ENCODE results near the gene RRH. TPM values are rescaled to one million over a fixed set of nuclear protein-coding genes. Genes with fewer than 3 reads are reported as not detected.
A peak's percentile ranks its signal among the peaks of the same experiment; 100 is the strongest.

The RRH gene
- polyA plus RNA-seq, 3 donors, result not detected

DNA sequence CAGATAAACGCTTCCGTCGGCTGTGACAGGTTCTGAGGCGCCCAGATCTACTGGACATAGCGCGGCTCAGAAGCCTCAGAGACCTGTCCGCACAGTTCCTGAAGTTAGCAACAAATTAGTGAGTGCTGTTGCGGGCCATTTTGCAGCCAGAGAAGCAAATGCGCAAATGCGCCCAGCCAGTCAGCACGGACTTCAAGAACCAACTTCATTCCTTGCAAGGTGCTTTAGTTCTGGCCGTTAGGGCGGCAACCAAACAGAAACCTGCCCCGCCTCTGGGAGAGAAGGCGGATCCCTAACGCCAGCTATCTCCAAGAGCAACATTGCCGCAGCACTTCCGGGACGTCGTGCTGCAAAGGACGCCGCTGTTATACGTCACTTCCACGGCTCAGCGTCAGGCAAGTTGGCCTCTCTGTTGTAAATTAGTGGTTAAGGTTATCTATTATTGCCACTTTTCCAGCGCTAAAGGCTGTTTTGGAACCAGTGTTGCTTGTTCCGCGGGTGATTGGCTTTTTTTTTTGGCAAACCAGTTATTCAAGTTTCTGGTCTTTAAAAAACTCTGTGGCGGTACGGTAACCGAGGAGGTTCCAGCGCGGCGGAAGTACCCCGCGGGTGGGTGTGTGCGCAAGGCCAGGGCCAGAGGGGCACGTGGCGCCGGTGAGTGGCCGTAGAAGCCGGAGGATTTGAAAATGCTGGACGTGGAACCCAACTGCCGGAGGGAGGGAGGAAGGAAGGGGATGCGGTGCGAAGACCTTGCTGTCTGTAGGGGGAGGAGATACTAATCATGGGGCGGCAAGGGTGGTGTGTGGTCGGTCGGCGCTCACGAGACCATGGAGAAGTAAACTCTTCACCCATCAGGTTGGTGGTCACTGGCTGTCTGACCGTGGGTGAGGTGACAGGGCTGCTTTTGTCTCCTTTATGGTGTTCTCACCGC, 12.4 kb upstream of the RRH start, which contains the start of gene GAR1:
TSS of gene GAR1 (plus strand) at position 612 of the 931 bp plus-strand sequence. CDS start 403 bp downstream, outside the sequence.
- no peaks in the 10 kb centered on the region for H3K9me3 Mint-ChIP-seq
- peaks cover 24 to 27% of the 10 kb centered on the region in 2 donors for H3K36me3 Mint-ChIP-seq
- Histone ChIP-seq H3K27me3 (ENCODE audit: control insufficient read depth in 2 of 2, insufficient read depth in 2 of 2, low read length in 2 of 2) (no peaks in the 10 kb centered on the region), H2AFZ (ENCODE audit: insufficient read depth, low read depth, low read length, poor library complexity, severe bottlenecking) (peak within 1 kb of the TSS; percentile 88), H3K4me3 (replicated peaks in 1 of 3; ENCODE audit: low read depth in 2 of 3, low read length in 3 of 3) (peak within 1 kb of the TSS; percentile 42 to 86 (median 75)), H3K79me2 (ENCODE audit: insufficient read depth, low read length) (peaks cover 16% of the 10 kb centered on the region), H4K20me1 (ENCODE audit: insufficient read depth, low read length) (no peaks in the 10 kb centered on the region), H3K36me3 (replicated peaks in 1 of 2; ENCODE audit: control insufficient read depth in 1 of 2, insufficient read depth in 2 of 2, low read length in 2 of 2) (peaks cover 14 to 27% of the 10 kb centered on the region in 2 donors), H3K27ac (ENCODE audit: low read depth in 1 of 2, low read length in 2 of 2) (peak within 1 kb of the TSS; percentile 79 to 97), H3K4me1 (ENCODE audit: control insufficient read depth in 1 of 2, insufficient read depth in 2 of 2, low read length in 2 of 2) (peaks cover 20 to 29% of the 10 kb centered on the region in 2 donors), H3K9me3 (replicated peaks in 1 of 2; ENCODE audit: control insufficient read depth in 1 of 2, insufficient read depth in 1 of 2, low read length in 2 of 2) (no peaks in the 10 kb centered on the region), H3K4me2 (replicated peaks; ENCODE audit: extremely low read depth, low read length, poor library complexity, severe bottlenecking) (peak within 1 kb of the TSS; percentile 90), H3K9ac (ENCODE audit: insufficient read depth, low read length, poor library complexity, severe bottlenecking) (peak within 1 kb of the TSS; percentile 88)
- H3K4me1 Mint-ChIP-seq, result peaks cover 31% of the 10 kb centered on the region
- intact Hi-C loops (cut with micrococcal nuclease), result loop anchor here (5.0 to 10.0 kb wide), 3 partner anchors 111 to 383 kb away; partner anchors contain the start of genes CASP6 (in 1 of the 2) and SEC24B (in 1 of the 2)
- TF ChIP-seq, protein P1, sequence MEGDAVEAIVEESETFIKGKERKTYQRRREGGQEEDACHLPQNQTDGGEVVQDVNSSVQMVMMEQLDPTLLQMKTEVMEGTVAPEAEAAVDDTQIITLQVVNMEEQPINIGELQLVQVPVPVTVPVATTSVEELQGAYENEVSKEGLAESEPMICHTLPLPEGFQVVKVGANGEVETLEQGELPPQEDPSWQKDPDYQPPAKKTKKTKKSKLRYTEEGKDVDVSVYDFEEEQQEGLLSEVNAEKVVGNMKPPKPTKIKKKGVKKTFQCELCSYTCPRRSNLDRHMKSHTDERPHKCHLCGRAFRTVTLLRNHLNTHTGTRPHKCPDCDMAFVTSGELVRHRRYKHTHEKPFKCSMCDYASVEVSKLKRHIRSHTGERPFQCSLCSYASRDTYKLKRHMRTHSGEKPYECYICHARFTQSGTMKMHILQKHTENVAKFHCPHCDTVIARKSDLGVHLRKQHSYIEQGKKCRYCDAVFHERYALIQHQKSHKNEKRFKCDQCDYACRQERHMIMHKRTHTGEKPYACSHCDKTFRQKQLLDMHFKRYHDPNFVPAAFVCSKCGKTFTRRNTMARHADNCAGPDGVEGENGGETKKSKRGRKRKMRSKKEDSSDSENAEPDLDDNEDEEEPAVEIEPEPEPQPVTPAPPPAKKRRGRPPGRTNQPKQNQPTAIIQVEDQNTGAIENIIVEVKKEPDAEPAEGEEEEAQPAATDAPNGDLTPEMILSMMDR (IDR thresholded peaks at IDR 0.05), result no peak
- H3K27ac Mint-ChIP-seq, result peak within 1 kb of the TSS; percentile 96 to 99 (median 97)
- peak within 1 kb of the TSS; percentile 97 to 98 for H3K4me3 Mint-ChIP-seq
- H3K27me3 Mint-ChIP-seq (ENCODE audit: low read depth in 3 of 3), result peaks cover 0 to 1% (median 0%) of the 10 kb centered on the region in 3 donors
- peak; percentile 87 to 89 (median 87) for DNase-seq
- WGBS (ENCODE audit: insufficient coverage), result under 1% methylated on average over 46 of the region's 53 CpGs

DNA sequence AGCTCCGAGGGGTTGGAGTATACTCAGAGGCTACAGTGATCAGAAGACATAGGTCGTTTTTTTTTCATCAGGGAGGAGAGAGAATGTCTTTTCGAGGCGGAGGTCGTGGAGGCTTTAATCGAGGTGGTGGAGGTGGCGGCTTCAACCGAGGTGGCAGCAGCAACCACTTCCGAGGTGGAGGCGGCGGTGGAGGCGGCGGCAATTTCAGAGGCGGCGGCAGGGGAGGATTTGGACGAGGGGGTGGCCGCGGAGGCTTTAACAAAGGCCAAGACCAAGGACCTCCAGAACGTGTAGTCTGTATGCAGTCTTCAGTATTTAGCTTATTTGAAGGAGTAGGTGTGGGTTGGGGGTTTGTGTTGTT, 11.7 kb upstream of the RRH start:
- Mint-ChIP-seq H3K27ac (peak overlapping the region; percentile 96 to 99 (median 97)), H3K4me3 (peak overlapping the region; percentile 97 to 98), H3K36me3 (peaks cover 30 to 34% of the 10 kb centered on the region in 2 donors), H3K9me3 (no peaks in the 10 kb centered on the region), H3K27me3 (ENCODE audit: low read depth in 3 of 3) (peaks cover 0 to 1% (median 0%) of the 10 kb centered on the region in 3 donors), H3K4me1 (peaks cover 31% of the 10 kb centered on the region)
- Histone ChIP-seq H3K4me3 (replicated peaks in 1 of 3; ENCODE audit: low read depth in 2 of 3, low read length in 3 of 3) (peak overlapping the region; percentile 42 to 86 (median 75)), H3K27me3 (ENCODE audit: control insufficient read depth in 2 of 2, insufficient read depth in 2 of 2, low read length in 2 of 2) (no peaks in the 10 kb centered on the region), H3K9ac (ENCODE audit: insufficient read depth, low read length, poor library complexity, severe bottlenecking) (peak overlapping the region; percentile 88), H3K27ac (ENCODE audit: low read depth in 1 of 2, low read length in 2 of 2) (peak overlapping the region; percentile 79 to 97), H3K36me3 (replicated peaks in 1 of 2; ENCODE audit: control insufficient read depth in 1 of 2, insufficient read depth in 2 of 2, low read length in 2 of 2) (peaks cover 15 to 33% of the 10 kb centered on the region in 2 donors), H4K20me1 (ENCODE audit: insufficient read depth, low read length) (no peaks in the 10 kb centered on the region), H3K4me2 (replicated peaks; ENCODE audit: extremely low read depth, low read length, poor library complexity, severe bottlenecking) (peak overlapping the region; percentile 90), H3K79me2 (ENCODE audit: insufficient read depth, low read length) (peaks cover 16% of the 10 kb centered on the region), H3K9me3 (replicated peaks in 1 of 2; ENCODE audit: control insufficient read depth in 1 of 2, insufficient read depth in 1 of 2, low read length in 2 of 2) (no peaks in the 10 kb centered on the region), H2AFZ (ENCODE audit: insufficient read depth, low read depth, low read length, poor library complexity, severe bottlenecking) (peak overlapping the region; percentile 88), H3K4me1 (ENCODE audit: control insufficient read depth in 1 of 2, insufficient read depth in 2 of 2, low read length in 2 of 2) (peaks cover 20 to 29% of the 10 kb centered on the region in 2 donors)
- DNase-seq, result no peak
- TF ChIP-seq, protein P1 (IDR thresholded peaks at IDR 0.05), result no peak
- intact Hi-C loops (cut with micrococcal nuclease), result loop anchor here (5.0 to 10.0 kb wide), 3 partner anchors 111 to 384 kb away; partner anchors contain the start of genes CASP6 (in 1 of the 2) and SEC24B (in 1 of the 2)
- WGBS (ENCODE audit: insufficient coverage), result 0% methylated on average over 16 of the region's 19 CpGs

Measured in CD14-positive monocyte (primary cell).